ENCODE measurements around the gene SHQ1.

SHQ1 gene

DNA sequence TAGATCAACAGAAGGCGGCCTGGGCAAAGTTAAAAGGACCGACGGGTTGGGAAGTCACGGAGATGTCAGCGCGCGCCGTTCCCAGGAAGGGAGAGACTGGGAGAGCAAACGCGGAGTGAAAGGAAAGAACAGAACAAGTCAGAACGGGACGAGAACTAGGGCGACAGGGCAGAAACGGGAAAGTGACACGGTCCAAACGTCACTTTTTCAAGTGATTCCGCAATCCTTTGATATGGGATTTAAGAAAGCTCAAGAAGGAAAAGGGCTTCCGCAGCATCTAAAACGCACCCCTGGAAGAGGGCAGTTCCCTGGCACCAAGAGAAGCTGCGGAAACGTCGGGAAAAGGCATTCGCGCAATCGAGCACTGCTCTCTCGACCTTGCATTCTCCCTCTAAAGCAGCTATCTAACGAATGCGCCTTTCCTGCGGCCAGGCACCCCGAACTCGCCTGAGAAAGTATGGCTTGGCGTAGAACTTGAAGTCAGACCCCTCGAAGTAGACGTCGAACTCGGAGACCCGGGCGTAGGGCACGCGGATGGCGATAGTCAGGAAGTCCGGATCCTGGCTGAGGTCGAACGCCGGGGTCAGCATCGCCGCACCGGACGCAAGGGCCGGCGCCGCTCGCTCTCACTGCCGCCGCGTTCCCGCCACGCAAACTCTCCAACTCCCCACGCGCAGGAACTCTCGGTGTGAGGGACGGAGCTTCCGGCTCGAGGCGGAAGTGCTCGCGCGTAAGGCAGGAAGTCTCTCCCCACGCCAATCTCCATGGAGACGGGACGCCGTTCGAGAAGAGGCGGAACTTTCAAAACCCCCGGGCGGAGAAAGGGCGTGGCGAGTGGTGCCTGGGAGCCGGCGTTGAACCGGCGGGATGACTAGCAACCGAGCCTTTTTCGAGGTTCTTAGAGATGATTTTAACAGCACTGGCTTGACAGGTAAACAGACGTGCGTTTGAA lies at the start of gene SHQ1:
TSS of gene SHQ1 (minus strand) at position 695 of the 952 bp plus-strand sequence. CDS start at position 590, 105 bp downstream.
- peak; percentile 98 for DNase-seq

DNA sequence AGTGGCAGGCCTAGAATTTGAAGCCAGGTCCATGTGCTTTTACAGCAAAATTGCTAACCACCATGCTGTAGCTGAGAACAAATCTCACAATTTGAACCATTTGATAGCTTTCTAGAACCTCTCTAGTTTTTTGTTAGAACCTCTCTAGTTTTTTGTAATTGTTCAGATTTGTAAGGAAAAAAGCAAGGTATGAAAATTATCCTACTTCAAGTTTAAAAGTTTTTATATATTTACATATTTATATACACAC lies 49.4 kb upstream of the SHQ1 start:
- DNase-seq = no peak

DNA sequence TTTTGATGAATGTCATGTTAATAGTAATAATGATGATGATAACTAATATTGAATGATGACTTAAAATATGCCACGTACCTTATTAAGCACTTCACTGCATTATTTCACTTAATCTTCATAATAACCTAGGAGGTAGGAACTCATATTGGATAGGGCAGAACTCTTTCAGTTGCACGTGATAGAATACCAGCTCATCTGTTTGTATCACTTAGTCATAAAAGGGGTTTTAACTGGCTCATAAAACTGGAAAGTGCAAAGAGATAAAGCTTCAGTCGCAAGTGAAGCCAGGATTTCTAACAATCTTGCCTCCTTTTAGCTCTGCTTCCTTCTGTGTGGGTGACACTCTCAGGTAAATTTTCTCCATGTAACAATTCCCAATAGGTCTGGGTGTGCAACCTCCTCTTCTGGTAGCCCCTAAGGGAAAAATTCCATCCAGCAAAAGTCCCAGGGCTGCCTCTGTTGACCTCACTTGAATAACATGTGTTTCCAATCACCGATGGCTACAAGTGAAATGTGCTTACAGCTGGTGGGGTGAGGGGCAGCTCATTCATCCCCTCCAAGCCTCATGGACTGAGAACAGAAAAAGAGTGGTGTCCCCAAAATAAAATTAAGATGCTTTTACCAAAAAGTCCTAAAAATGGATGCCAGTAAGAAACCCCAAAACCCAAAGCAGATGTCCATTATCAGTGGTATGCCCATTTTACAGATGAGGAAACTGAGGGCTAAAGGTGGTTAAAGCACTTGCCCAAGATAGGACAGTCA lies 48.9 kb upstream of the SHQ1 start:
- DNase-seq = no peak

DNA sequence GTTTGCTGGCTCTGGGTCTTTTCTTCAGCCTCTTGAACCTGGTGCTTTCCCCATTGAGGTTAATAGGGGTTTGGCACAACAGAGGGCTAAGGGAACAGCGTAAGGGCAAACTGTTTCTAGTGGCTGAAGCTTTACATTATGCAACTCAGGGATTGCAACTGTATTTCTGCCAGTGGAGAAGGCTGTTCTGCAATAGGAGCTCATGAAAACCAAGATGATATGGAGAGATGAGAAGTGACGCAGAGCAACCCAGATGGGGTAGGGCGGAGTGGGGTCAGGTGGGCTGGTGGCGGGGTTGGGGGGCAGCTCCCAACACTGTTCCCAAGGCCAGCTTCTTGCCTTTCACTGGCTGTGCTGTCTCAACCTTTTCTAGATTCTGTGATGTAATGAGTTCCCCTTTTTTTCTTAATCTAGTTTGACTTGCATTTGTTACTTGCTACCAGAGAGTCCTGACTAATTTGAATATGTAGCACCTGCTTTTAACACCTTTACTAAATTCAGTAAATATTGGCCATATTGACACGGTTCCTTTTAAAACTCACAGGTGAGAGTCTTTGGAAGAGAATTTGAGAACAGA lies 46.8 kb upstream of the SHQ1 start:
- DNase-seq = no peak

DNA sequence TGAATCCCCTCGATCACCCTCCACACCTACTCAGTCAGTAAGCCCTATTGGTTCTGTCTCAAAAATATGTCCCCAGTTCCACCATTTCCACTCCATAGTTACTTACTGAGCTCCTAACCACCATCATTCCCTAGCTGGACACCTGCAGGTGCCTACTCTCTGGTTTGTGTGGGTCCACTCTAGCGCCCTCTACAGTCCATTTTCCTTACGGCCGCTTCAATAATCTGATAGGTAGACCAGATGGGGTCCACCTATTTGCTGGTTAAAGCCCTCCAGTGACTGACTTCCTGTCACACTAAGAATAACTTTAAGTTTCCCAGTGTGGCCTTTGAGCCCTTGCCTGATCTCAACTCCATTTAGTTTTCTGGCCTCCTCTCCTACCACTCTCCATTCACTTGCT lies 44.6 kb upstream of the SHQ1 start:
- no peak for DNase-seq

DNA sequence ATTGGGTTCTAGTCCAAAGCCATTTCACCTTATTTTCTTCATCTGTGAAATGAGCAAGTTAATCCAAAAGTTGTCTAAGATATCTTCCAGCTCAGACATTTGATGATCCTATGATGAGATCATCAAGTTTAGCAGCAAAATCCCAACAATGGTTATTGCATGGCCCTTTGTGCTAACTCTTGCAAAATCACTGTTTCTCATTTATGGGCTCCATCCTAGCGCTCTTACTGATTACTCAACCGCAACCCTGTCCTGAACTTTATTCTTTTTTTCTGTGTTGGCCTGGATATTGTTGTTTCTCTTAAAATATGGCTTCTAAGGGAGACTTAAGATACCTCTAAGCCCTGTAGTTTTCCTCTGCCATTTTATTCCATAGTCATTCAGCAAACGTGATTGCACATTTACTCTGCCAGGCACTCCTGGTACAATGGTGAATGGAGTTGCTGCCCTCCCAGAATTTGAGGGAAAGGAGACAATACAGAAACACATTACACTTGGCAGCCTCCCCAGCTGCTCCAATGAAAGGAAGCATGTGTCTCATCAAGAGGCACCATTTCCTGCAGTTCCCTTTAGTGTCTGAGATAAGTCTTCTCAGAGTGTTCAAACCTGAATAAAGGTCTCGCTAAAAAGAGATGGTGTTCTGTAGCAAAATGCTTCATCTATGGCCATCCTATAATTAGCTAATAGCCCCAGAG lies 44.0 kb upstream of the SHQ1 start:
- no peak for DNase-seq

DNA sequence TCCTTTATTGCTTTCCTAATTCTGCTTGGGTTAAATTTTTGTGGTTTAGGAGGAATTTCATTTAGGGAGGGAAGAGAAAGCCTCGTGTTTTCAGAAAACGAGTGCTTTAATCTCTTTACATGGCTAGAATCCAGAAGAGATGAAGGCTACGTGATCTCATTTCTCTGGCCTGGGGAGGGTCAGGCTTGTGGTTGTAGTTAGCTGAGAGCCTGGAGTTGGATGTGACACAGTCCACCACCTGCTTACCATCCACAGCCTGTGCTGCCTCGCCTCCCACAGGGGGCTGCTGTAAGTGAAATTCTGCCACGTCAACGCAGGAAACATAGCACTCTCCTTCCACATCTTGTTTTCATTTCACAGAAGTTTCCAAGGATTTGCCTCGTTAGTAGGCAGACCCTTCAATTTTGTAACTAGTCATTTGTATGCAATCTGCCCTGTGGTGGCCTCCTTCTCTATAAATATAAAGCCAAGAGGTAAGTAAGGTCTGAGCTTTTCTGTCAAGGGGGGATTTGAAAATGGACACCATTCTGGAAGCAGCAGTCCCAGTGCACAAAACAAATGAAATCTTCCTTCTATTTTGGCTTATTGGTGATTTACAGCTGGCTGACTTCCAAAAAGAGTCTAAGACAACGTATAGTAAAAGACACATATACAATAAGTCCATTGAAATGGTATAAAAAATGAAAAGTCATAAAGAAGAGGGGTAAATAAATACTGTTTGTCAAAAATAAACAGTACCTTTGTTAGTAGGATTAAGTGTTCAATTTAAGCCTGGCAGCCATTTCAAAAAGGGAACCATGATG lies 43.0 kb upstream of the SHQ1 start:
- no peak for DNase-seq

DNA sequence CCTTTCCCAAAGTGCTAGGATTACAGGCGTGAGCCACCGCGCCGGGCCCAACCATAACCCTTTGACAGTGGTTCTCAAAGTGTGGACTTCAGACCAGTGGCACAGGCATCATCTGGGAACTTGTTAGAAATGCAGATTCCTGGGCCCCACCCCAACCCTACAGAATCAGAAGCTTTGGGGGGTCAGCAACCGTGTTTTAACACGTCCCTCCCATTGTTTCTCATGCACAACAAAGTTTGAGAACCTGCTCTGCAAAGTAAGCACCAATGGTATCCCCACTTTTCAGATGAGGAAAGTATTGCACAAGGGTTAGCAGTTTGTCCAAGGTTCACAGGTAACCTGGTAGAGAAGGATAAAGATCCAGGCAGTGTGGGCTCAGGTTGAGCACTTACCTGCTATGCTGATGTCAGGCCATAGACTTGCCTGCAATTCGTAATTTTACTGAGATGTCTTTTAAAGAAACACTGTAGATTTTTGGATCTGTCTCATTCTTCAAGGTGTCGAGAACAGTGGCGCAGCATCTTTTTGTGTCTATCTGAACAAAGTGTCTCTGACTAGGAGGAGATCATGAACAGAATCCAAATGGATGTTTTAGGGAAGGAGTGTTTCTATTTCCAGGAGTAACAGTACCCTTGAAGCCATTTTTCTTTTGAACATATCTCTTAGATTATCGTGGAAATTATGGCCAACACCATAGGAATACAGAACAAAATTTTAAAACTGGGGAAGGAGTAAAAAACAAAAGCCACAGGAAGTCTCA lies 42.1 kb upstream of the SHQ1 start:
- no peak for DNase-seq

DNA sequence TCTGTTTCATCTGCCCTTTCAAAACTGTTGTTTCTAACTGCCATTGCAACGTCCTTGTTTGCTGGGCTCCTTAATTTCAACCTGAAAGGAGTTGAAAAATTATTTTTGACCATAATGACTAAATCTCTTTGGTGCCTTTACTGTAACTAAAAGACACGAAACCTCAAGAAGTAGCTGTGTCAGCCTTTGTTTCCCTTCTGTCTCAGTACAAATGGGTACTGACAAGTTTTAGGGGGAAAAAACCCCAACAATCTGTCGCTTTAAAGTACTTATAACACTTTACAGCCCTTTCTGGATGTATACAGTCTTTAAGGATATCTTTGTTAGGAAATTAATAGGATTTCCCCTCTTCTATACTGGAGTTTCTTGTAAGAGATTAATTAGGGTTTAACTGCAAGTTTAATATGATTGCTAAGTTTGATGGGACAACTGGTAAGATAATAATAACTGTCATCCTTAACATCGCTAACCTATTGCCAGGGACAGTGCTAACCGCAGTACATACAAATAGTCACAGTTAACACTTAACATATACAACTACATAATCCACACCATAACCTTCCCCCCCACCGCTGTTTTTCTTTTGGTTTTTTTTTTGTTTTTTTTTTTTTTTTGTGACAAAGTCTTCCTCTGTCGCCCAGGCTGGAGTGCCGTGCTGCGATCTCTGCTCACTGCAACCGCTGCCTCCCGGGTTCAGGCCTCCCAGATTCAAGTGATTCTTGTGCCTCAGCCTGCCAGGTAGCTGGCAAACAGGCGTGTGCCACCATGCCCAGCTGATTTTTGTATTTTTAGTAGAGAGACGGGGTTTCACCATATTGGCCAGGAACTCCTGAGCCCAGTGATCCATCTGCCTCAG lies 41.3 kb upstream of the SHQ1 start:
- DNase-seq = no peak

DNA sequence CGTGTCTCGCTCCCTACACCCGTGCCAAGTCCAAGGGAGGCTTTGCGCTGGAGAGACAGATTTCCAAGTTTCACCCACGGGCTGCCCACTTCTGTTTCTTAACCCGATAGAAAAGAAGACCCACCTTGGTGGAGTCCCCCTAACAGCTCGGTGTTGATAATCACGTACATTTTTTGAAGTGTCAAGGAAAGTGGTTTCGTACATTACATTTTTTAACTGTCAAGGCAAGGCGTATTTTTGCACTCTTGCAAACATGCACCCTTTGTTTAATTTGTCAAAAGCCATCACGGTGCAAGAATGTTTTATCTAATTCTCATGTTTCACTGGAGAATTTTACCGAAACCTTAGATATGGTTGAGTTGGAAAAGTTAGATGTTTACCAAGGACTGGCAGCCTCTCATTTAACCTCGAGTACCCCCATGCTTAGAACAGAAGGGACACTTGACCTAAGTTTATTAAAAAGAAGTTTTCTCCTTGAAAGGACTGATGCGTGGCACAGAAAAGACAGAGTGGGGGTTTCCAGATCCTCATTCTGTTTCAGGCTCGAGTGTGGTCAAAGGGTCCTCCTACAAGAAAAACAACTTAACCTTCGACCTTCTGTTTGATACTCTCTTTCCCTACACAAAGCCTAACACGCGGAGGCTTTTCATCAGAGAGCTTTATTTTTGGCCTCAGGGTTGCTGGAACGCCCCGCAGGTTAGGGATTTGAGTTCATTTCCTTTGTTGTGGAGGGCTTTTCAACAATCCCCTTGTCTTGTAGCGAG lies 40.5 kb upstream of the SHQ1 start:
- no peak for DNase-seq

DNA sequence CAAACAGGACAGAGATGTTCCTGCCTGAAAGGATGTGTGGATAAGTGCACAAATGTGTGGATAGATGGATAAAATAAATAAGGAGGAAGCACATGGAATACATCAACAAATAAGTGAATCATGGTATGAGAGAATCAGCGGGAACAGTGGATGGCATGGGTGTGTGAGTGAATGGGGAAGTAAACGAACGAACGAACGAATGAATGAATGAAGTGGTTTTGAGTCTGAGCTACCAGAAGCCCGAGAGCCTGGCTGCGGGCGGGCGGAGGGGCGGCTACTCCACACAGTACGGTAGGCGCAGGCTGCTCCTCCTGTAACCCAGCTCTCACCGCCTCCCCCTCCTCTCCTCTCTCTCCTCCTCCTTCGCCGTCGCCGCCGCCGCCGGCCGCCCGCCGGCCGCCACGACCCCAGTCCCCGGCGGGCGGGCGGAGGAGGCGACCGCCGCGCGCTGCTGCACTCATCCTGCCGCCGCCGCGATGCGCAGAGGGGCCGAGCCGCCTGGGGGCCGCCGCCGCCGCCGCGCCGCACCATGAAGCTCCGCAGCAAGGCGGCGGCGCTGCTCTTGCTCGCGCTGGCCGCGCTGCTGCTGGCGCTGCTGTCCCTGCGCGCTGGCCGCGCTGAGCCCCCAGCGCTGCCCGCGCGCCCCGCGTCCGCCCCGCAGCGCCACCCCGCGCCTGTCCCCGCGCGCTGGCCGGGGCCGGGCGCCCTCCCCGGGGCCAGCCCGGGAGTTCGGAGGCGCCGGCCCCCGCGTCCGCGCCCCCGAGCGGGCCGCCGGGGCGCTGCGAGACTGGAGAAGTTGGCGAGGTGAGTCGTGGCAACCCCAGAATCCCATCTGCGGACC lies 39.7 kb upstream of the SHQ1 start, which contains the start of gene GXYLT2:
TSS of gene GXYLT2 (plus strand) at position 342 of the 841 bp plus-strand sequence. CDS start at position 530, 188 bp downstream.
- DNase-seq = no peak

DNA sequence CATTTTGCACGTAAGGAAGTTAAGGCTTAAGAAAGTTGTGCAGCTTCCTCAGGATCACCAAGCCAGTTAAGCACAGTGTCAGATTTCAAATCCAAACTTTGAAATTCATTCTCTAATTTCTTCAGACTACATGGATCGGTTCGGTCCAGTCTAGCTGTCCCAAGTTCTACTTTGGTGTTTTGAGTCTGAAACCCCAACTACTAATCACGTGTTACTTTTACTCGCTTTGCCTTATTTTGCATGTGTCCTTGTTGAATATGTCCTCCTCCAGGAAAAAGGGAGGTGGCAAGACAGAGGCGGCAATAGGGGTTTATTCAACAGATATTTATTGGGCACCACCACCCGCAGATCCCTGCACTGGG lies 39.1 kb upstream of the SHQ1 start:
- DNase-seq = no peak

DNA sequence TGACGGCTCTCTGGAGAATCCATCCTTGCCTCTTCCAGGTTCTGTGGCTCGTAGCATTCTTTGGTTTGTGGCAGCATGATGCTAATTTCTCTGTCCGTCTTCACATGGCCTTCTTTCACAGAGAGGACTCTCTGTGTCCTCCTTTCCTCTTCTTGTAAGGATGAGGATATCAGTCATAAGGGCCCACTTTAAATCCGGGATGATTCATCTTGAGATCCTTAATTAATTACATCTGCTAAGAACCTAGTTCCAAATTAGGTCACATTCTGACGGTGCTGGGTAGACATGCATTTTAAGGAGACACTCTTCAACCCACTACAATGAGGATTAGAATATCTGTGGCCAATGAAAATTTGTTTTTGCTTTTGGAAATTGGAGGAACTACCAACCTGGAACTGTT lies 23.9 kb upstream of the SHQ1 start:
- no peak for DNase-seq

DNA sequence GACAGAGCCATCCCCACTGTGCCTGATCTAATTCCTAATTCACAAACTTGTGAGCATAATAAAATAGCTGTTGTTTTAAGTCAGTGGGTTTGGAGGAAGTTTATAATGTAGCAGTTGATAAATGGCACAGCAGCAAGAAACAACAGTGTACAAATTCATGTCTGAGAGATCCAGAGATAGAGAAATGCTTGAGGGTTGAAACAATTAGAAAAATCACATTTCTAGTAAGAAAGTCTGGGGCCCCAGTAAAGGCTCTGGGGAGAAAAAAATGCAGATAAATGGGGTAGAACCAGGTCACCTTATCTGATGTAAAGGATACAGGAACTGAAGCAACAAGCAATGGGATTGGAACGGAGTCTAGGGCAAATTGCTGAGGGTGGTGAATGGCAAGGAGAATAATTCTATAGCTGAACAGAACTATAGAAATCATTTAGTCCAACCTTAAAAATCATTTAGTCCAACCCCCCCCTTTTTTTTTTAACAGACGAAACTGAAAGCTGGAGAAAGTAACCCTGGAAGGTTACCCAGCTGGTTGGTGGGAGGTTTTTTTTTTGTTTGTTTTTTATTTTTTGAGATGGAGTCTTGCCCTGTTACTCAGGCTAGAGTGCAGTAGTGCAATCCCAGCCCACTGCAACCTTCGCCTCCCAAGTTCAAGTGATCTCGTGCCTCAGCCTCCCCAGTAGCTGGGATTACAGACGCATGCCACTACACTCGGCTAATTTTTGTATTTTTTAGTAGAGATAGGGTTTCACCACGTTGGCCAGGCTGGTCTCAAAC lies 14.3 kb upstream of the SHQ1 start:
- DNase-seq = no peak

DNA sequence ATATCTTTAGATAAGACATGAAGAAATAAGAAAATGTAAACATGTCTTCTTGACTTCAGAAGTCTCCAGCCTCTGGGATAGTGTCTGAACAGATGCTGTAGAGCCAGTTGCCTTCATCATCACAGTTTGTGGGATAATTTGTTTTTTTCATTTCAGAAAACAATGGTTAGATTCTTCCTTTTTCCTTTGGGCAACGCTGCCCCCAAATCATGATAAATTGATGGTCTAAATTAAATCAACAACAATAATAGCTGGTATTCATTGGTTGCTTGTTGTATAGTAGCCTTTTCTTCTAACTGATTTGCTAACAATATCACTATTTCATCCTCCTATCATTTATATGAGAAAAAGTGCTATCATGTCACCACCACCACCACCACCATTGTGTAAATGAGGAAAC lies 12.6 kb upstream of the SHQ1 start:
- DNase-seq = no peak

DNA sequence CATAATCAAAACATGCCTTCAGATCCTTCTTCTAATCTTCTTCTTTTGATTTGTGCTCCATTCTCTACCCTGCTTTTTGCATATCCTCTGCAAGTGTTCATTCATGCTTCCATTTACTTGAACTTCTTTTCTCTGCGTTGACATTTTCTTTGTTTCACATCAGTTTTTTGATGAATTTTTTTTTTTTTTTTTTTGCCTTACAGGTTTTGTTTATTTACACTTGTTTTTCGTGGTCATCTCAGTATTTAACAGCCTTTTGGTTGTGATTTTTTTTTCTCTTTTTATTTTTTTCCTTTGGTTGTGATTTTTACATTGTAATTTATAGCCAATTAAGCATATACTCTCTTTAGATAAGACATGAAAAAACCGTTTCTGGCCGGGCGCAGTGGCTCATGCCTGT lies 11.8 kb upstream of the SHQ1 start:
- DNase-seq = no peak

DNA sequence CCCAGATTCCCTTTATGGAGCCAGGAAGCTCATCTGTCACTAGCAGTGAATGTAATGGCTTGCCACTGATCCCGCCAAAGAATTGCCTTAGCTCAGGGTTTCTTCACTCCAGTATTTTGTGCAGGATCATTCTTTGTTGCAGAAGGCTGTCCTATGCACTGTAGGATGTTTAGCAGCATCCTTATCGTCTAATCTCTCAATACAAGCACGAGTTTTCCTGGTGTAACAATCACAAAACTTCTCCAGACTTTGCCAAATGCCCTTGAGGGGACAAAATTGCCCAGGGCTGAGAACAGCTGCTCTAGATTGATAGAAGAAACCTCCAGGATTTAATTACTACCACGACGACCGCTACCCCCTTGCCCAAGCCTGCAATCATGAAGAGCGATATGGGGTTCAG lies 6.8 kb upstream of the SHQ1 start:
- no peak for DNase-seq

DNA sequence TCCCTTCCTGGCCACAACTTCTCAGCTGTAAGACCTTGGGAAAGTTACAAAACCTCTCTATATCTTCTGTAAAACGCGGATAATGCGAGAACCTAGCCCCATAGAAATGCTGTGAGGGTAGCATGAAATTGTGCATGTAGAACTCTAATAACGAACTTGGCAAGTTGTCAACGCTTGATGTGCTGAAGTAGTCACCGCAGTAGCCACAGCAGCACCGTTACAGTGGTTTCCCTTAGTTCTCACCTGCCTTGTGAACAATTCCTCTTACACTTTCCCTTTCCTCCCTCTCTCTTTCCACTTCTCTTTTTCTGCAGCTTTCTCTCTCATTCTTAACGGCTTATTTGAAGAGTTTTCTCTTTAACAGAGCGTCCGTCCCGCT lies 447 bp upstream of the SHQ1 start:
- peak; percentile 68 for DNase-seq

Data from activated effector memory CD4-positive, alpha-beta T cell treated with anti-CD3 and anti-CD28 coated beads, Interleukin-2, amount 50 U/mL, for 16 hours (primary cell).